ENCODE measurements around the gene NCAN. TPM values are rescaled to one million over a fixed set of nuclear protein-coding genes. Genes with fewer than 3 reads are reported as not detected.

Gene NCAN
- total RNA-seq, 2 donors from 2014 or later, result not detected

DNA sequence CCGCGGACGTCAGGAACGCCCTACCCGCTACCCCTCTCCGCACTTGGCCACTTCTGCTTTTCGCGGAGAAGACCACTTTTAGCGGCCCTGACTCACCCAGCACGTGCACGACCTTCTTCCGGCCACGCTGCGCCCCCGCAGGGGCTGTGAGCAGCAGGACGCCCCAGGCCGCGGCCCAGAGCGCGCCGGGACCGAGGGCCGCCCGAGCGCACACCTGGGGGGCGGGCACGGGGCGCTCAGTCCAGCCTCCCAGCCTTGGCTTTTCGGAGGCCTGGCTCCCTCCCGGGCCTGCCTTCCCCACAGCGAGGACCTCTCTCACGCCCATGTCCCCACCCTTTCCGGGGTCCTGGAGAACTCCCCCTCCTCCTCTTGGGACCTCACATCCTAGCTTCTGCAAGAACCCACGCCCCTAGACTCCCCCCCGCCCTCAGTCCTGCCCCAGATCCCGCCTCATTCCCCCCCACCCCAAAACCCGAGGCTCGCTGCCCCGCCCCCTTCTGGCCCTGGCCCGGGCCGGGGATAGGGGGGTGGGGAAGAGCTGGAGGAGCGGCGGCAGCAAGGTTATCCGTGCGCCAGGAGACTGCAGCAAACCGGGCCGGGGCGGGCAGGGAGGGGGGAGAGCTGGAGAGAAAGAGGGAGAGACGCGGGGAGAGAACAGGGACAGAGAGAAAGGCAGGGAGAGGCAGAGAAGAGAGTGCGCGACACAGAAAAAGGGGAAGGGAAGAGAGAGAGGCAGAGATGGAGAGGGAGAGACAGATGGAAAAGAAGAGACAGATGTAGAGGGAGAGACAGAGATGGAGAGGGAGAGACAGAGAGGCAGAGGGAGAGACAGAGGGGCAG is 49.8 kb downstream of the NCAN start:
- no peaks in the 10 kb centered on the region for H3K36me3 ChIP-seq
- no peak for DNase-seq (ENCODE audit: low spot score)
- no peak for TF ChIP-seq CTCF (IDR thresholded peaks at IDR 0.05)
- H3K4me3 ChIP-seq, result peak overlapping the region in 1 of 2 donors; percentile 12
- peaks cover 3 to 9% of the 10 kb centered on the region in 2 donors for H3K27me3 ChIP-seq
- H3K27ac ChIP-seq, result no peak overlapping the region
- peaks cover 0 to 8% of the 10 kb centered on the region in 2 donors for H3K4me1 ChIP-seq
- H3K9me3 ChIP-seq, result peaks cover 0 to 5% of the 10 kb centered on the region in 2 donors

- Histone ChIP-seq H3K27ac (no peak overlapping the region), H3K36me3 (no peaks in the 10 kb centered on the region), H3K4me1 (peaks cover 0 to 8% of the 10 kb centered on the region in 2 donors), H3K27me3 (peaks cover 3 to 8% of the 10 kb centered on the region in 2 donors), H3K9me3 (peaks cover 0 to 5% of the 10 kb centered on the region in 2 donors), H3K4me3 (no peak overlapping the region)
- TF ChIP-seq CTCF (IDR thresholded peaks at IDR 0.05), result no peak
- DNase-seq (ENCODE audit: low spot score), result no peak
These were observed 50.7 kb downstream of the NCAN start for GRCh38 chr19:19262190-19263057.

- DNase-seq (ENCODE audit: low spot score), result no peak
- Histone ChIP-seq H3K27ac (no peak overlapping the region), H3K4me3 (no peak overlapping the region), H3K27me3 (peaks cover 3 to 8% of the 10 kb centered on the region in 2 donors), H3K9me3 (peaks cover 0 to 5% of the 10 kb centered on the region in 2 donors), H3K4me1 (peaks cover 0 to 8% of the 10 kb centered on the region in 2 donors), H3K36me3 (no peaks in the 10 kb centered on the region)
- TF ChIP-seq CTCF (IDR thresholded peaks at IDR 0.05), result no peak
These were observed 52.2 kb downstream of the NCAN start for GRCh38 chr19:19263886-19264487.

DNA sequence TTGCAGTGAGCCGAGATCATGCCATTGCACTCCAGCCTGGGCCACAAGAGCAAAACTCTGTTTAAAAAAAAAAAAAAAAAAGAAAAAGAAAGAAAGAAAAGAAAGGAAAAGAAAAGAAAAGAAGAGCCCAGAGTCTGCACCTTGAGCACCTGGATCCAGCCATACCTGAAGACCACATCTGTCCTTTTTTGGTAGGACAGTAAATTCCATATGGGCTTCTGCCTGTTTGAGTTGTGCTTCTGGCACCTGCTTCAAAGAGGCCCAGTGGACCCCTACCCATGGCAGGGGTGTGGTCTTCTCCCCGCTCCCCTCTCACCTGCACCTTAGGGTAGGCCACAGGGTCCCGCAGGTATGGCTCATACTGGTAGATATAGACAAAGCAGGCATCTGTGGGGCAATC is 55.5 kb downstream of the NCAN start:
- H3K27ac ChIP-seq, result no peak overlapping the region
- H3K9me3 ChIP-seq, result no peaks in the 10 kb centered on the region
- no peak for DNase-seq (ENCODE audit: low spot score)
- H3K36me3 ChIP-seq, result no peaks in the 10 kb centered on the region
- peaks cover 0 to 8% of the 10 kb centered on the region in 2 donors for H3K27me3 ChIP-seq
- no peaks in the 10 kb centered on the region for H3K4me1 ChIP-seq
- no peak overlapping the region for H3K4me3 ChIP-seq
- no peak for TF ChIP-seq CTCF (IDR thresholded peaks at IDR 0.05)

GRCh38 chr19:19268453-19269385 is 57.0 kb downstream of the NCAN start:
- no peak for TF ChIP-seq CTCF (IDR thresholded peaks at IDR 0.05)
- H3K4me3 ChIP-seq, result no peak overlapping the region
- H3K27ac ChIP-seq, result no peak overlapping the region
- no peak for DNase-seq (ENCODE audit: low spot score)
- no peaks in the 10 kb centered on the region for H3K36me3 ChIP-seq
- no peaks in the 10 kb centered on the region for H3K9me3 ChIP-seq
- H3K4me1 ChIP-seq, result peaks cover 0 to 7% of the 10 kb centered on the region in 2 donors
- H3K27me3 ChIP-seq, result no peaks in the 10 kb centered on the region
